ENCODE data around the gene SRA1.
"Not testable (repeated sequence)": the region's sequence is repeated elsewhere in the genome, so short reads cannot be mapped to it uniquely, and the experiment has no call there.

SRA1 gene

GRCh38 chr5:140557136-140557805, at the start of gene SRA1:
Gene SRA1, minus strand, starts transcription at chr5:140557473. Its CDS starts 21 bp downstream, at chr5:140557452.
- FAIRE-seq, result no peak

GRCh38 chr5:140607031-140607430, 49.8 kb upstream of the SRA1 start:
- FAIRE-seq, result no peak

- no peak for FAIRE-seq
Measured at GRCh38 chr5:140605879-140606278, 48.6 kb upstream of the SRA1 start.

- no peak for FAIRE-seq
Measured at GRCh38 chr5:140603734-140604133, 46.5 kb upstream of the SRA1 start.

GRCh38 chr5:140603446-140603698, 46.1 kb upstream of the SRA1 start:
- FAIRE-seq, result not testable (repeated sequence)

GRCh38 chr5:140602147-140602546, 44.9 kb upstream of the SRA1 start:
- no peak for FAIRE-seq

- no peak for FAIRE-seq
Measured at GRCh38 chr5:140600096-140600495, 42.8 kb upstream of the SRA1 start.

- no peak for FAIRE-seq
Measured at GRCh38 chr5:140598836-140599235, 41.6 kb upstream of the SRA1 start.

- FAIRE-seq, result no peak
Measured at GRCh38 chr5:140596321-140596741, 39.1 kb upstream of the SRA1 start.

GRCh38 chr5:140595538-140596300, 38.4 kb upstream of the SRA1 start:
- FAIRE-seq, result no peak

GRCh38 chr5:140594169-140594568, 36.9 kb upstream of the SRA1 start:
- FAIRE-seq, result no peak

- FAIRE-seq, result not testable (repeated sequence)
Measured at GRCh38 chr5:140593070-140593469, 35.8 kb upstream of the SRA1 start.

- no peak for FAIRE-seq
Measured at GRCh38 chr5:140591747-140592372, 34.6 kb upstream of the SRA1 start.

- no peak for FAIRE-seq
Measured at GRCh38 chr5:140590861-140591260, 33.6 kb upstream of the SRA1 start.

- FAIRE-seq, result no peak
Measured at GRCh38 chr5:140588311-140589070, 31.2 kb upstream of the SRA1 start.

- FAIRE-seq, result no peak
Measured at GRCh38 chr5:140587495-140587894, 30.2 kb upstream of the SRA1 start.

- not testable (repeated sequence) for FAIRE-seq
Measured at GRCh38 chr5:140579188-140579747, 22.0 kb upstream of the SRA1 start.

- no peak for FAIRE-seq
Measured at GRCh38 chr5:140576776-140577201, 19.5 kb upstream of the SRA1 start.

GRCh38 chr5:140575309-140575708, 18.0 kb upstream of the SRA1 start:
- no peak for FAIRE-seq

GRCh38 chr5:140574165-140574564, 16.9 kb upstream of the SRA1 start:
- FAIRE-seq, result no peak

GRCh38 chr5:140573683-140574082, 16.4 kb upstream of the SRA1 start:
- FAIRE-seq, result no peak

- FAIRE-seq, result no peak
Measured at GRCh38 chr5:140571105-140571504, 13.8 kb upstream of the SRA1 start.

- FAIRE-seq, result no peak
Measured at GRCh38 chr5:140570488-140570887, 13.2 kb upstream of the SRA1 start.

All from TTC549 (cell line).